COR-L47 (cell line): ENCODE measurements around the gene ITPR2.
"Not testable (repeated sequence)": the region's sequence is repeated elsewhere in the genome, so short reads cannot be mapped to it uniquely, and the experiment has no call there.

ENCODE experiments used
- DNase-seq: peaks from one replicate; lab custom pipeline; 2025; lab: John Stamatoyannopoulos, UW

ITPR2 gene

DNA sequence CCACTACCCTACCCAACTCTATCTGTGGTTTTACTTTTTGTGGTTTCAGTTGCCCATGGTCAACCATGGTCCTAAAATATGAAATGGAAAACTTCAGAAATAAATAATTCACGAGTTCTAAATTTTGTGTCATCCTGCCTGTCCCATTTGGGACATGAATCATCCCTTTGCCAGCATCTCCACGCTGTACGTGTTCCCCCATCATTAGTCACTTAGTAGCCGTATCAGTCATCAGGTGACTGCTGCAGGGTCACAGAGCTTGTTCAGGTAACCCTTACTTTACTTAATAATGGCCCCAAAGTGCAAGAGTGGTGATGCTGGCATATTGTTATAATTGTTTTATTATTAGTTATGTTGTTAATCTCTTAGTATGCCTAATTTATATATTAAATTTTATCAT, 209.9 kb downstream of the ITPR2 start:
- DNase-seq = no peak

DNA sequence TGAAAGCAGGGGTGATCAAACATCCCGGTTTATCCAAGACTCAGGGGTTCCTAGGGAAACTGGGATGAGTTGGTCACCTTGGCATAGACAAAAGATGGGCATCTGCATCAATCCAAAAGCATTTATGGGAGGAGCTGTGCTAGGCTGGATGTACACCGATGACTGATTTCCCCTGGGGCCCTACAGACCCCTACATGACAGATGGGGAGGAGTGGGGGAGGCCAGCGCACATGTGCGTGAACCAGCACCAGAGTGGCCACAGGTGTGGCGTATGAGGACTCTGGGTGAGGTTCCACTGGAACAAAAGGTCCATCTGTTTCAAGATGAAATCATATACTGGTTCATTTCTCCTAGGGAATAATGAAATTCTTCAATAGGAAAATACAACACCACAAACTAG, 210.4 kb downstream of the ITPR2 start:
- no peak for DNase-seq

DNA sequence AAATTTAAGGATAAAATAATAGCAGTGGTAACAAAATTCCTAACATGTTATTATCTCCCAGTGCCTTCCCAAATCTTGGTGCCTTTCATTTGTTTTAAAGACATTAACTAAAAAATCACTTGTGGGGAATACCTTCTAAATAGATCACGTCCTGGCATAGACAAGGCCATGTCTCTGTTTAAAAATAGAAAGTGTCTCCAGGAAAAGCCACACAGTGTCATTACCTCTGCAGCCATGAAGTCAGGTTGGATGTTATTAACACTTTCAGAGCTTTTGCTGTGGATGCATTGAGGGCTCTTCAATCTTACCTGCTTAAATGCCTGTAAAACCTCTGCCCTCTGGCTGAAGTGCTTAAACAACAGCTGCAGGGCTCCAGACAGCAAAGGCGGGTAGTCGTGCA, 211.1 kb downstream of the ITPR2 start:
- no peak for DNase-seq

DNA sequence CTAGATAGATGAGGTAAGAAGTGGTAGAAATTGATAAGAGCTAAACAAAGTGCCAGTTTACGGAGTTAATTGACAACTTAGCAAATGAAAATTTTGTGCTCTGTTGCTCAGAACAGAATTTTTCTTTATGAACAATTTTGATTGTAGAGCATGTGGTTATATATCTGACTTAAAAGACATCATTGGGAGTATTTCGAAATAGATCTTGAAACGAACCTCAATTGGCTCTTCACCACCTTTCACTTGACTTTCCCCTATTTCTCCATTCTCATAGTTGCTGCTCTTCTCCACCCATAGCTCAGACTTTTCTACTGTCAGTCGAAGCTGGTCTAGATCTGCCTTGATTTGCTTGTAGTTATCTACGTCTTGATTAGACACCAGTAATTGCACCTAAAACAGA, 212.1 kb downstream of the ITPR2 start:
- no peak for DNase-seq

DNA sequence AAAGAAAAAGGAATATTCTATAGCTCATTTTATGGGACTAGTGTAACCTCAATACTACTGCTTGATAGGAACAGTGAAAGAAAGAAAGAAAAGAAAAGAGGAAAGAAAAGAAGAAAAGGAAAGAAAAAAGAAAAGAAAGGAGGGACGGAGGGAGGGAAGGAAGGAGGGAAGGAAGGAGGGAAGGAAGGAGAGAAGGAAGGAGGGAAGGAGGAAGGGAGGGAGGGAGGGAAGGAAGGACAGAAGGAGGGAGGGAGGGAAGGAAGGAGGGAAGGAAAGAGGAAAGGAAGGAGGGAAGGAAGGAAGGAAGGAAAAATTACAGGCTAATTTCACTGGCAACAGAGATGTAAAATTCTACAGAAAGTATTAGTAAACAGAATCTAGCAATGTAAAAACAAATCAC, 215.5 kb downstream of the ITPR2 start:
- no peak for DNase-seq

DNA sequence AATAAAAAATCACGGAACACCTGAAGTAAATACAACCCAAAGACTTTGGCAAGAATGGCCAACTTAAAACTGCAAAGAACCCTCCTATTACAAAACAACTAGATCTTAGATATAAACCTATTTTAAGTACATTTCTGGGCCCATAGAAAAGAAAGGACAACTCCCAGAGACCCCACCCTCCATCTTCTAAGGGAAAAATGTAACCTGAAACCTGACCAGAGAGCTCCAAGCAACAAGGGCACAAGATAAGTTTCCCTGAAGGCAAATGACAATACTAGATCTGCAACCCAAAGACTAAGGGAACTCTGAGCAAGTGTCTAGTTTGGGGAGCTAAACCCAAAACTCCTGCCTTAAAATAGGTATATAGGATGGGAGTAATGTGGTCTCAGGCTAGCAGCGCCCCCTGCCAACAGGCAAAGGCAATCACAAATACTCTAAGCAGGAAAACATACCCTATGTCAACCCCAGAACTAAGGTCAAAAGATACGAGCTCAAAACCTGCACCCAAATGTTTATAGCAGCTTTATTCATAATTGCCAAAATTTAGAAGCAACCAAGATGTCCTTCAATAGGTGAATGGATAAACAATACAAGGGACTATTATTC, 218.9 kb downstream of the ITPR2 start:
- peak; percentile 15 for DNase-seq

DNA sequence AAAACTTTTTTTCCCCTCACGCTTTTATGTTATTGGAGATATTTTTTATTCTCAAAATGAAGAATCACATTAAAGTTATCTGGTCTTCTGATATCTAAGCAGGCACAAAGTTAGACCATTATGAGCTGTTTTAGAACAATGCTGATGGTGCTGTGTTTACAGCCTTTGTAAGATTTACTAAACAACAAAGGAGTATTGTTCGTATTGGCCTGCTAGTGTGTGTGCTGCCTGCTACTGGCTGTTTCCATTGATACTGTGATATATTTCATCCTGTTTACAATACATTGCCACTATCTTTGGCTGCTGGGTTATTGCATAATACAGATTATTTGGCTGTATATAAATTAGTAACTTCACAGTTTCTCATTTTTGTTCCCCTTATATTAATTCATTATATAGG, 220.8 kb downstream of the ITPR2 start:
- no peak for DNase-seq

DNA sequence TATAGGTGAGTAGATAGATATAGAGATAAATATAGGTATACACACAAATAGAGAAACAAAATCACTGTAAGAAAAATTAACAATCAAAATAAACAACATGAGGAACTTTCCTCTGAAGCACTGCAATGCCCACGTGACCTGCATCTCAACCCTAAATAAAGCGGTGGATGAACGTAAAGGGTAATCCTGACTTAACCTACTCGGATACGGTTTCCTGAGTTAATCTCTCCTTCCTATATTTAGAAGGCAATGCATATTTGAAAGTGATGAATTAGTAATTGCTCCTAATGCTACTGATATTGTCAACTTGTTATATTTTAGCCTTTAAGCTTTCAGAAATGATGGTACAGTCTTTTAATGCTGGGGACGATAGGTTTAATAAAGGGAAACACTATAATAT, 221.4 kb downstream of the ITPR2 start:
- DNase-seq = no peak

DNA sequence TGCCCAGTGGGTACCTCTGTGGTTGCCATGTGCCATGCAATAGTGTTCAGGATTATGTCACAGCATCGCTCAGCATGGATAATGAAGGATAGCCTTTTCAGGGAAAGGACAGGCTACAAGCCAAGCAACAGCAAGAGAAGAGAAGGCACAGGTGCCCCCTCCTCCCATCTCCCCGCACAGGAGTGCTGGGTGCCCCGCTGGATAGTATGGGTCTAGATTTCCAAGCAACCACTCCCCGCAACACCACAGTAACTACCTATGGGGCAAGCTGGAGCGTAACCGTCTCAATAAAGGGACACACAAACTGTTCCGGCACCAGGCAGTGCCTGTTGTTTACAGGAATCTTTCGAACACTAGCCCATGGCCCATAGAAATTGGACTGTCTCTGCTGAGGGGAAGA, 222.2 kb downstream of the ITPR2 start:
- DNase-seq = no peak

DNA sequence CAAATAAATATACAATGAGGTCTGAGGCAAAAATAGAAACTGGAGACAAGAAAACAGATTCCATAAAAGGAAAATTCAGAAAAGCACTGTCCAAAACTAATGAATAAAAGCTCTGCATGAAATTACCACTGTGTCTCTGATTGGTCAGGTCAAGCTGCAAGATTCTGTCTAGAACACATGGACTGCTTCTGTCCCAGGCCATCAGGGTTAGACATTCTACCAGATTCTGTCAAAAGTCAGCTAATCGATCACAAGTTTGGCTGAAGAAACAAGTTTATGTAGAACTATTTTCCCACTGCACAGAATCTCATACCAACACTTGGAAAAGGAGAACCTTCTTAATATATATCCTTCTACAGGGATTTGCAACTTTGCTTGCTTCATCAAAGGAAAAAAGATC, 223.0 kb downstream of the ITPR2 start:
- no peak for DNase-seq

DNA sequence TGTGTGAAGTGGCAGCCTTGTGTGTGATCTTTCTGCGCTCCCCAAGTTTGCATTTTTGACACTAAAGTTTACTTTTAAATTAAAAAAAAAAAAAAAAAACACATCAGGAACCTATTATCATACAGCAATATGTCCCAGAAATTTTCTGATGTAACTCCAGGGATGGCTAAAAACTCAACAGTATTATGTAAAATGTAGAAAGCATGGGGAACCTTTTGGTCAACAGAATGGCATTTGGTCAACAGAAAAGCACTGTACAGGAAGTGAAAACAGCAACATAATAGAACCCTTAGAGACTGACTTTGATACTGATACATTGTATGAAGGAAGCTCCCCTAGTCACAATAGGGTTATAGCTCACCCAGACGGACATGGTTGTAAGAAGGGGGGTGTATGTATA, 224.3 kb downstream of the ITPR2 start:
- no peak for DNase-seq

DNA sequence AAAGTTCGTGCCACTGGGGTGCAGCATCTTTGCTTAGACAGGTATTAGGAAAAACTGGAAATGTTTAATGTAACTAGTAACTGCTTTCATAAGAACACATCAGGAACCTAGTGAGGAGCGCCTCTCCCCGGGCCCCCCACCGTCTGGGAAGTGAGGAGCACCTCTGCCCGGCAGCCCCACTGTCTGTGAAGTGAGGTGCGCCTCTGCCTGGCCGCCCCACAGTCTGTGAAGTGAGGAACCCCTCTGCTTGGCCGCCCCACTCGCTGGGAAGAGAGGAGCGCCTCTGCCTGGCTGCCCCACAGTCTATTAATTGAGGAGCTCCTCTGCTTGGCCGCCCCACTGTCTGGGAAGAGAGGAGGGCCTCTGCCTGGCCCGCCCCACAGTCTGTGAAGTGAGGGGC, 224.7 kb downstream of the ITPR2 start:
- DNase-seq = no peak

DNA sequence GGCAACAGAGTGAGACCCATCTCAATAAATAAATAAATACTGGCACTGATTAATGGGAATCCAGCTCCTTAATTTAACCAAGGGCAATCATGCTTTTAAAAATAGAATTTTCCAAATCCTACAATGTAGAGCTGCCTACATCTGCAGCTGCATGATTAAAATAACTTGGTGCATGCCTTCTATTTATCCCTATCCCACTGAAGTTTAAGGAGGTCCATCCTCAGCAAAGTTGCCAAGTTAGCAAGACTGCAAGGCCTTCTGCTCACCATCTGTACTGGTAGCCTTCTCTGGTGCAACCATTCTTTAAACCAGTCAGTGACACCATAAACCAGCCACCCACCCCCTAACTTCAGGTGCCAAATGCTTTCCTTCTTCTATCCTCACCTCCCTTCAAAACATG, 226.1 kb downstream of the ITPR2 start:
- DNase-seq = no peak

DNA sequence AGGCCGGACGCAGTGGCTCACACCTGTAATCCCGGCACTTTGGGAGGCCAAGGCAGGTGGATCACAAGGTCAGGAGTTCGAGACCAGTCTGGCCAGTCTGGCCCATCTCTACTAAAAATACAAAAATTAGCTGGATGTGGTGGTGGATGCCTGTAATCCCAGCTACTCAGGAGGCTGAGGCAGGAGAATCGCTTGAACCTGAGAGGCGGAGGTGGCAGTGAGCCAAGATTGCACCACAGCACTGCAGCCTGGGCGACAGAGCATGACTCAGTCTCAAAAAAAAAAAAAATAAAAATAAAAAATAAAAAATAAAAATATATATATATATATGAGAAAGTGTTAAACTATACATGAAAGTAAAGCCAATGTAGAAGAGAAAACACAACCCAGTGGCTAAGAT, 228.2 kb downstream of the ITPR2 start:
- not testable (repeated sequence) for DNase-seq

DNA sequence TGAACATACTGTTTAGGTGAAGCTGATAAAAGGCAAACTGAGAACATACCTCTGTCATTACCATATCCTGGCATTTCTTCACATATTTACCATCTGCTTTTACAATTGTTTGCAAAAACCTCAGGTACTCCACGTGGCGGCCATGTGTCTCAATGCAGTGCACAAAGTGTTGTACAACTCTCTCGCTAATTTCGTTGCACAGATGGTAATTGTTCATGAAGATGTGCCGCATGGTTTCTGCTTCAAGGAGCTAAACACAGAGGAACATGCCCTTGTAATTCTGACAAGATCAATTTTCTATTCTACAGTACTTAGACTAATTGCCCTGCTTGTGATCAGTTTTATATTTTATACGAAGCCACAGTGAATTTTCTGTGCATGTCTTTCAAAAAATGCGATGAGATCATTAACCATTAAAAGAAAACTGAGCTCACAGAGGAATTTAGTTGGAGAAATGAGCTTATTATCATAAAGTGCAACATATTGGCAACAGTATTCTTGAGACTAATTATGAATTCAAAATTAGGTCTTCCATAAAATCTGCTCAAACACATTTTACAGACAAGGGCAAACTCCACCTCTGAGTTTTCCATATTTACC, 233.8 kb downstream of the ITPR2 start:
- DNase-seq = no peak

DNA sequence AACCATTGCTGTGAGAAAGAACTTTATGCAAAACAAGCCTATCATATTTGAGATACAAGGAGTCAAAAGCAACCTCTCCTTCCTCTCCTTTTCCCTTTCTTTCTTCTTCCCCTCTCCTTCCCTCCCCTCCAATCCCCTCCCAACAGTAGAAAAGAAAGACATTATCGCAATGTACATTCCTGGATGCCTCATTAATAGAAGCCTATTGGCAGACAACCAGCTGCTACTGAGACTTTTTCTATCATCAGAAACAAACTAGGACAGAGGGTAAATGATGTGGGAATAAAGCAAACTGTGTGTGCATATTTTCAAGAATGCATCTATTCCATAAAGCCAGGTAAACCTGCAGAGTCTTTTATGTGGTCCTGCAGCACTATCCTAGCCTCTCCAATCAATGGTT, 237.2 kb downstream of the ITPR2 start:
- DNase-seq = no peak

DNA sequence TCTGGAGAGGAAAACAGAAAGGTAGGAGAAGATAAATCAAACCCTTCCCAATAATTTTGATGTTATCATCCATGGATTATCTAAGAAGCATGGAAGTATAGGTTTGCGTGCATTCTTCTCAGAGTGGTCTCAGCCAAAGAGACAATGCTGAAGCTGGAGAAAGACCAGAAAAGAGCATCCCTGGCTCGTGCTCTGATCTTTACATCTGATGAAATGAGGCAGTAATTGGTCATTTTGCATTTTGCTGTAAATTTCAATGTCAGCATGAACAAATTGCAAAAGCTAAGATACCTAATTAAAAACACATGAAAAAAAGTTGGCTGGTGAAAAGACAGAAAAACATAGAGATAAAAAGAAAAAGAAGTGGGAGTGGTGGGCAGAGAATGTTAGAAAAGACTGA, 252.4 kb downstream of the ITPR2 start:
- no peak for DNase-seq

DNA sequence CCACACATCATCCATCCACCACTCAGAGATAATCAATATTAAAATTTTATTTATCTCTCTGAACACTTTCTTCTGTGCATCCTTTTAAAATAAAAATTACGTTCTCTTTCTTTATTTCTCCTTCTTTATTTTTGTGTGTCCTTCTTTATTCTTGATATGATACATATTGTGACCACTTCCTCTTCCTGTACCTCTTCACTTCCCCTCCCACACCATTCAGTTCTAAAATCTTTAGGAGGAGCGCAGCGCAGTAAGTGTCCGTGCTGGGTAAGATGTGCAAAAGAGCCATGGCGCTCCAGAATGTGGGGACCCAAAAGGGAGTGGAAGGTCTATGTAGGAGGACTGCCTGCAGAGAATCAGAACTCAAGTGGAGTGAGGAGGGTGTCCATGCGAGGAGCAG, 256.7 kb downstream of the ITPR2 start:
- no peak for DNase-seq

DNA sequence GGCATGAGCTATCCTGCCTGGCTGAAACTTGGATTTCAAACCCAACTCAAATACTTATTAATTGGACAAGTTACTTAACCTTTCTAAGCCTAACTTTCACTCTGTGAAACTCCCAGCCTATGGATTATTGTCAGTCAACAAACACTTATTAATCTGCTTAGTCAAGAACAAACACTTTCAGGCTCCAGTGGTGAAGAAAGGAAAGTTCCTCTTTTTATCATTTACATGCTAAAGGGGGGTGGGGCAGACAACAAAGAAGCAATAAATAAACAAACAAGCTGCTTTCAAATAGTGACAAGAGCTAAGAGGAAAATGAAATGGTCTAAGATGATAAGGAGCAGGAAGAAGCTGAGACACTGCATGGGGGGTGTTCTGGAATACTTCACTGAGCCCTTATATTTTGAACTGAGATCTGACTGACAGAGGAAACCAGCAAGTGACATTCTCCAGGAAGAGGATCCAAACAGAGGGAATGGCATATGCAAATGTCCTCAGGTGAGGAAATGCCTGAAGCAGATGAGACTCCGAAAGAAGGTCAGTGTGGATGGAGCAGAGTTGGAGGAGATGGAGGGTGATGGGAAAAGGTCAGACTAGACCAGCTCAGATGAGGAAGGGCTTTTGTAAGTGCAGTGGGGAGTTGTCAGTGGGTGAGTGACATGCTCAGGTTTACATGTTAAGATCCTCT, 259.6 kb downstream of the ITPR2 start:
- DNase-seq = no peak

DNA sequence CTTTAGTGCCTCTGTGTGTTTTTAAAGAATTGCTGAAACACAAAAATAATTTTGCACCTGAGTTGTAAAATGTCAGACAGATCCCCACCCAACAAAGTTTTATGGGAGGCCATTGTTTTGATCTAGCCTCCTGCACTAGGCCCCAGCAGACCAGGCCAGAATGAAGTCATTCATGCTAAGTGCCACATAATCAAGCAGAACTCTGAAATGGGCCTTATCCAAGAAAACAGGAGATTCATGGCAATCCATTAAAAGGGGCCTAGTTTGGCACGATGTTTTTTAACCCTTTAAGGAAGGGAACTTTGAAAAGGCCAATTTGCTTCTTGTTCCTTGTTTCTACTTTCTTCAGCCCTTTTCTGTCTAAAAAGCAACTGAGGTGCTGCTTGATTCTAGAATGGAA, 260.9 kb downstream of the ITPR2 start:
- no peak for DNase-seq

DNA sequence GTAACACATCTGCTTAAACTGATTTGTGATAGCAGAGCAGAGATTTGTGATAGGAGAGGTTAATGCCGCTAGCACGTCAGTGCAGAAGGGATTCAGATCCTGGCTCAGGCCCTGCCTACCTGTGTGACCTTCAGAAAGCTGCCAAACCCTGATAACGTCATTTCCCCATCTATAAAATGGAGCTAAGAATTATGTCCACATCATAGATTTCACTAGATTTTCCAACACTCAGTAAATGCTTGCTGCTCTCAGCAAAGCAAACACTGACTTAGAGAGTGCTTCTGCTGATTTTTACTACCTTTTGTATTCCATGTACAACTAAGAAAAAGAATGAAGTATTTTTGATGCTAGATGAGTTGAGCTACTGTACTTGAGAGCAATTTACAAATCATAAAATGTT, 261.4 kb downstream of the ITPR2 start:
- no peak for DNase-seq

DNA sequence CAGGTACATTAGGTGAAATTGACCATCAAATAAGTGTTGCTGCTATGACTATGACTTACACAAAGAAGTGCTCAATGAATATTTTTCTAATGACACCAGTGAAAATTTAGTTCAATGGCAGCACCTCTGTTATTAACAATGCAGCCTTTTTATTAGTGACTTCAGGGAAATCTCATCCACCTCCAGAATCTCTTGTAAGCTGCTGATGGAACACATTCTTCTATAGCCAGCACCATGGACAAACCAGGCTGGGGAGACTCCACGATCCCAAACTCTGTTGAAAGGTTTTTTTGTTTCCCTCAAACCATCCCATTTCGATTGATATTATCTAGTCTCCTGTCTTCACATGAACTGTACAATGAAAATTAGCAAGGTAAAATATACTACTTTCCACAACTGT, 265.9 kb downstream of the ITPR2 start:
- no peak for DNase-seq

DNA sequence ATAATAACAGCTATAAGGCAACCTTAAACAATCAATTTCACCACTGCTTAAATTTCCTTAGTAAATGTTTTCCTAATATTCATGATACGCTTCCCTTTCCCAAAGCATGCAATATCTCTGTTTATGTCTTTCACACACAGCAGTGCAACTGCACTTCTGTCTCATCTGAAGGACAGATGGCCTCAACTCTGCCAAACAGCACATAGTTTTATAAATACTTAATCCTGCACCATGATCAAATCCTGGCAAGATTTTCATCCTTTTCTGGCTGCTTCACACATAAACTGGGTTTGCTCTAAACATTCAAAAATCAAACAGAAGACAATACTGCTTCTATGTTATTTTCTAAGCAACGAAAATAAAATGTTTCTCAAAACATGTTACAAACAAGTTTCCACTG, 266.3 kb downstream of the ITPR2 start:
- no peak for DNase-seq

DNA sequence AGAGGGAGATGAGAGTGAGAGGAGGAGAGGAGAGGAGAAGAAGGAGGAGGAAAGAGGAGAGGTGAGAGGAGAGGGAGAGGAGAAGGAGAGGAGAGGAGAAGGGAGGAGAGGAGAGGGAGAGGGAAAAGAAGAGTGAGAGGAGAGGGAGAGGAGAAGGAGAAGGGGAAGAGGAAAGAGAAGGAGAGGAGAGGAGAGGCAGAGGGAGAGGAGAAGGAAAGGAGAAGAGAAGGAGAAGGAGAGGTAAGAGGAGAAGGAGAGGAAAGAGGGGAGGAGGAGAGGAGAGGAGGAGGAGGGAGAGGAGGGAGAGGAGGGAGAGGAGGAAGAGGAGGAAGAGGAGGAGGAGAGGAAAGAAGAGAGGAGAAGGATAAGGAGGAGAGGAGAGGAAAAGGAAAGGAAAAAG, 266.8 kb downstream of the ITPR2 start:
- no peak for DNase-seq
